SK-N-MC (cell line): ENCODE data around the gene TERF2IP.

Source experiments
- EZH2 ChIP-seq: fragments of 200-600 bp; sonication (generic); IDR thresholded peaks from one replicate; pipeline ENCODE4 v1.6.1; 2017; ENCODE audit warnings: antibody characterized with exemption
- FOXP2 ChIP-seq: optimal IDR thresholded peaks from 2 replicates; pipeline ENCODE3; 2011; ENCODE audit warnings: mild to moderate bottlenecking, moderate library complexity; ENCODE audit not compliant: insufficient read depth; ENCODE audit errors: extremely low read length, control extremely low read depth

DNA sequence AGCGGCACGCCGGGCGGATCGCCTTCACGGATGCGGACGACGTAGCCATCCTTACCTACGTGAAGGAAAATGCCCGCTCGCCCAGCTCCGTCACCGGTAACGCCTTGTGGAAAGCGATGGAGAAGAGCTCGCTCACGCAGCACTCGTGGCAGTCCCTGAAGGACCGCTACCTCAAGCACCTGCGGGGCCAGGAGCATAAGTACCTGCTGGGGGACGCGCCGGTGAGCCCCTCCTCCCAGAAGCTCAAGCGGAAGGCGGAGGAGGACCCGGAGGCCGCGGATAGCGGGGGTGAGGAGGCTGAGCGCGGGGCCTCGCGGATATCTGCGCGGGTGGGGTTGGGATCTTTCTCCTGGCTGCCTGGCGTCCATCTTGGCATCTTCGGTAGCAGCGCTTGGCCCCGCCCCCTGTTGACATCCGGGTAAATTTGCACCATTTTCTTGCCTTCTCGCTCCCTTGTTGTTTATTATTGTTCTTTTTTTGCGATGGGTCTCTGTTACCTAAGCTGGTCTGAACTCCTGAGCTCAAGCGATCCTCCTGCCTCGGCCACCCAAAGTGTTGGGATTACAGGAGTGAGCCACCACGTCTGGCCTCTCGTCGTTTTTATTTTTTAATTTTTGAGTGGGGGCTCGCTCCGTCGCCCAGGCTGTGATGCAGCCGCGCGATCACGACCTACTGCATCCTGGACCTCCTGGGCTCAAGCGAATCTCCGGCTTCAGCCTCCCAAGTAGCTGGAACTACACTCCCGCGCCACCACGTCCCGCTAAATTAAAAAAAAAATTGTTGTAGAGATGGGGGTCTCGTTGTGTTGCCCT is 898 bp downstream of the TERF2IP start:
- TF ChIP-seq EZH2 (no peak), FOXP2 (no peak)
